ENCODE results near the gene MANBA. TPM values are rescaled to one million over a fixed set of nuclear protein-coding genes. Genes with fewer than 3 reads are reported as not detected.
"Not testable (repeated sequence)": the region's sequence is repeated elsewhere in the genome, so short reads cannot be mapped to it uniquely, and the experiment has no call there.

The MANBA gene
- total RNA-seq, 4 donors from 2014 or later, result 6.4 to 41.5 (median 17.8) TPM

- Histone ChIP-seq H3K27ac (no peak overlapping the region), H3K27me3 (no peaks in the 10 kb centered on the region), H3K36me3 (no peaks in the 10 kb centered on the region), H3K9me3 (no peaks in the 10 kb centered on the region), H3K4me3 (no peak overlapping the region), H3K4me1 (no peaks in the 10 kb centered on the region)
- intact Hi-C loops (cut with DNase I; ENCODE audit: low total_unique reads), result no loop called here
- DNase-seq, result no peak
- TF ChIP-seq CTCF (IDR thresholded peaks at IDR 0.05) (no peak), POLR2A (IDR thresholded peaks at IDR 0.05) (no peak)
Observed at GRCh38 chr4:102758241-102759160, 2.3 kb downstream of the MANBA start.

- no peak for DNase-seq
- no peak for TF ChIP-seq CTCF (IDR thresholded peaks at IDR 0.05)
- TF ChIP-seq POLR2A (IDR thresholded peaks at IDR 0.05), result no peak
- H3K4me1 ChIP-seq, result no peaks in the 10 kb centered on the region
- no peaks in the 10 kb centered on the region for H3K36me3 ChIP-seq
- H3K9me3 ChIP-seq, result no peaks in the 10 kb centered on the region
- H3K4me3 ChIP-seq, result no peak overlapping the region
- H3K27ac ChIP-seq, result no peak overlapping the region
- intact Hi-C loops (cut with DNase I; ENCODE audit: low total_unique reads), result no loop called here
- H3K27me3 ChIP-seq, result no peaks in the 10 kb centered on the region
Observed at GRCh38 chr4:102757681-102758080, 3.1 kb downstream of the MANBA start.

DNA sequence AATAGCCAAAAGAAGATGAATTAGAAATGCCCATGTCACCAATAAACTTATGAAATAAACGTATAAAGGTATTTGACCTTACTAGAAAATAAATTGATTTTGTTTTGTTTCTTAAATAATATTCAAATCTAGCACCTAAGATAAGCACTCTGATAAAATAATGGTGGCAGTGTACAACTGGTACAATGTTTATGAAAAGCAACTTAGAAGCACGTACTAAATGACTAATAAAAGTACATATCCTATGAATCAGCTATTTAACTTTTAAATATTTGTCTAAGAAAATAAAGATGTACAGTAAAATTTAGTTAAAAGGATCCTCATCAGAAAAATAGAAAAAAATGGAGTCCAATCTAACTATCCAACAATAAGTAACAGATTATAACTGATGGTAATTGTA, 6.7 kb downstream of the MANBA start:
- no peak for TF ChIP-seq POLR2A (IDR thresholded peaks at IDR 0.05)
- no peak for TF ChIP-seq CTCF (IDR thresholded peaks at IDR 0.05)
- no peak overlapping the region for H3K27ac ChIP-seq
- H3K9me3 ChIP-seq, result no peaks in the 10 kb centered on the region
- no peaks in the 10 kb centered on the region for H3K4me1 ChIP-seq
- DNase-seq, result no peak
- H3K36me3 ChIP-seq, result no peaks in the 10 kb centered on the region
- no peaks in the 10 kb centered on the region for H3K27me3 ChIP-seq
- intact Hi-C loops (cut with DNase I; ENCODE audit: low total_unique reads), result no loop called here
- H3K4me3 ChIP-seq, result no peak overlapping the region

DNA sequence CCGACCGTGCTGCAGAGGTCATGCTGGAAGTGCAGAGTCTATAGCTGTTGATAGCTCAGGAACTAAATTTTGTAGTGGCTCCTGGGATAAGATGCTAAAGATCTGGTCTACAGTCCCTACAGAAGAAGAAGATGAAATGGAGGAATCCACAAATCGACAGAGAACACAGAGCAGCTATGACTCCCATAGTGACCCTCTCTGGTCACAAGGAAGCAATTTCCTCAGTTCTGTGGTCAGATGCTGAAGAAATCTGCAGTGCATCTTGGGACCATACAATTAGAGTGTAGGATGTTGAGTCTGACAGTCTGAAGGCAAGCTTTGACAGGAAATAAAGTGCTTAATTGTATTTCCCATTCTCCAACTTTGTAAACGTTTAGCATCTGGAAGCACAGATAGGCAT, 8.8 kb downstream of the MANBA start:
- H3K9me3 ChIP-seq, result no peaks in the 10 kb centered on the region
- no peak for DNase-seq
- no peaks in the 10 kb centered on the region for H3K36me3 ChIP-seq
- no peaks in the 10 kb centered on the region for H3K4me1 ChIP-seq
- intact Hi-C loops (cut with DNase I; ENCODE audit: low total_unique reads), result no loop called here
- TF ChIP-seq POLR2A (IDR thresholded peaks at IDR 0.05) (no peak), CTCF (IDR thresholded peaks at IDR 0.05) (no peak)
- no peak overlapping the region for H3K4me3 ChIP-seq
- no peaks in the 10 kb centered on the region for H3K27me3 ChIP-seq
- H3K27ac ChIP-seq, result no peak overlapping the region

DNA sequence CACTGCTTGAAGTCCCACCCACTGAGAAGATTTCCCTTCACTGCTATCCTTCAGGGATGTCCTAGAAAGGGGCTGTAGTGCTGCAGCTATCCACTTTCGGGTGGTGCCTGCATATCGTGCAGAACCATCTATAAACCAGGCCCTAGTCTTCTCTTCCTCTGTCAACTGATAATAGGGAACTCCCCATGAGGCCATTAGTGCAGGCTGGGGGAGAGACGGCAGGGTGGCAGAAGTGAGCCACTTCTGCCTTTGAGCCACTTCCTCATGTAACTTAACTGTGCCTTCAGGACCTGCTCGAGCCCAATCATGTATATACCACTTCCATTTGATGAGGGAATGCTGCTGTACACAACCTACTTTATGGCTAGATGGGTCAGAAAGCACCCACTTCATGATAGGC, 17.4 kb downstream of the MANBA start:
- H3K27me3 ChIP-seq; intact Hi-C loops (cut with DNase I; ENCODE audit: low total_unique reads); H3K27ac ChIP-seq; H3K4me3 ChIP-seq; H3K9me3 ChIP-seq; H3K4me1 ChIP-seq; DNase-seq; H3K36me3 ChIP-seq: not testable (repeated sequence)

DNA sequence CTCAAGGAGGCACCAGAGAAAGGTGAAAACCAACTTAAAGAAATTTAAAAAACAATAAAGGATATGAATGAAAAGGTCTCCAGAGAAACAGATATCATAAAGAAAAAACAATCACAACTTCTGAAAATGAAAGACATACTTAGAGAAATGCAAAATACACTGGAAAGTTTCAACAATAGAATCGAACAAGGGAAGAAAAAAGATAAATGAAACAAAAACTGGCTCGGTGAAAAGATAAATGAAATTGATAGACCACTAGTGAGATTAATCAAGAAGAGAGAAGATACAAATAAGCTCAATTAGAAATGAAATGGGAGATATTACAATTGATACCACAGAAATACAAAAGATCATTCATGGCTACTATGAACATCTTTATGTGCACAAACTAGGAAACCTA, 22.0 kb downstream of the MANBA start:
- H3K9me3 ChIP-seq; H3K27me3 ChIP-seq; intact Hi-C loops (cut with DNase I; ENCODE audit: low total_unique reads); H3K4me1 ChIP-seq; DNase-seq; H3K4me3 ChIP-seq; H3K27ac ChIP-seq; H3K36me3 ChIP-seq: not testable (repeated sequence)

All from uterus (tissue), 4 donors.